Skin epidermis (tissue), 12 donors: Measurements from ENCODE around the gene KRTAP26-1.

Source experiments
- H3K27ac ChIP-seq, 21 experiments: fragments of 200-600 bp; sonication (generic) in 11 of 21; one replicate each; pipeline ENCODE4 v1.5.0; 2020; ENCODE audit warnings: mild to moderate bottlenecking in 3 of 21, inconsistent platforms in 2 of 21, moderate library complexity in 2 of 21
- H3K4me3 ChIP-seq, 7 experiments: fragments of 200-600 bp; sonication (generic) in 2 of 7; one replicate each; pipeline ENCODE4 v1.5.0; 2020; ENCODE audit warnings: inconsistent platforms in 2 of 7, mild to moderate bottlenecking in 2 of 7, moderate library complexity in 1 of 7

KRTAP26-1 gene

GRCh38 chr21:30320215-30320614, at the start of gene KRTAP26-1:
Gene KRTAP26-1 (minus strand): TSS chr21:30320315. CDS start chr21:30320035, 280 bp downstream.
- no peak within 1 kb of the TSS for H3K27ac ChIP-seq
- no peak within 1 kb of the TSS for H3K4me3 ChIP-seq

GRCh38 chr21:30355906-30356305, 35.8 kb upstream of the KRTAP26-1 start:
- Histone ChIP-seq H3K27ac (no peak overlapping the region), H3K4me3 (no peak overlapping the region)

- H3K27ac ChIP-seq: no peak overlapping the region
- H3K4me3 ChIP-seq: no peak overlapping the region
Observed at GRCh38 chr21:30354308-30355005, 34.3 kb upstream of the KRTAP26-1 start.

- Histone ChIP-seq H3K4me3 (no peak overlapping the region), H3K27ac (no peak overlapping the region)
Observed at GRCh38 chr21:30351534-30351933, 31.4 kb upstream of the KRTAP26-1 start.

GRCh38 chr21:30349572-30349971, 29.5 kb upstream of the KRTAP26-1 start:
- no peak overlapping the region for H3K27ac ChIP-seq
- H3K4me3 ChIP-seq: no peak overlapping the region

GRCh38 chr21:30348506-30348905, 28.4 kb upstream of the KRTAP26-1 start, which contains the start of gene KRTAP23-1:
Gene KRTAP23-1 (minus strand): TSS chr21:30348606. CDS start chr21:30348606, 0 bp downstream.
- H3K27ac ChIP-seq: no peak within 1 kb of the TSS

GRCh38 chr21:30345014-30345413, 24.9 kb upstream of the KRTAP26-1 start:
- no peak overlapping the region for H3K4me3 ChIP-seq
- H3K27ac ChIP-seq: no peak overlapping the region

More at GRCh38 chr21:30348506-30348905, 28.4 kb upstream of the KRTAP26-1 start, which contains the start of gene KRTAP23-1:
- H3K4me3 ChIP-seq: no peak within 1 kb of the TSS

- no peak overlapping the region for H3K27ac ChIP-seq
Observed at GRCh38 chr21:30340714-30341573, 20.8 kb upstream of the KRTAP26-1 start.

GRCh38 chr21:30338717-30339116, 18.6 kb upstream of the KRTAP26-1 start:
- H3K4me3 ChIP-seq: no peak overlapping the region
- H3K27ac ChIP-seq: no peak overlapping the region

More at GRCh38 chr21:30340714-30341573, 20.8 kb upstream of the KRTAP26-1 start:
- no peak overlapping the region for H3K4me3 ChIP-seq

GRCh38 chr21:30337772-30338171, 17.7 kb upstream of the KRTAP26-1 start:
- H3K27ac ChIP-seq: no peak overlapping the region

GRCh38 chr21:30337276-30337744, 17.2 kb upstream of the KRTAP26-1 start, which contains the start of gene KRTAP27-1:
Gene KRTAP27-1 (minus strand): TSS chr21:30337694. CDS start chr21:30337668, 26 bp downstream.
- H3K4me3 ChIP-seq: no peak within 1 kb of the TSS

More at GRCh38 chr21:30337772-30338171, 17.7 kb upstream of the KRTAP26-1 start:
- H3K4me3 ChIP-seq: no peak overlapping the region

GRCh38 chr21:30336596-30336995, 16.5 kb upstream of the KRTAP26-1 start:
- no peak overlapping the region for H3K4me3 ChIP-seq
- peak overlapping the region in 1 of 21 experiments; percentile 47 for H3K27ac ChIP-seq

More at GRCh38 chr21:30337276-30337744, 17.2 kb upstream of the KRTAP26-1 start, which contains the start of gene KRTAP27-1:
- H3K27ac ChIP-seq: peak within 1 kb of the TSS in 1 of 21 experiments; percentile 47

GRCh38 chr21:30333736-30334135, 13.6 kb upstream of the KRTAP26-1 start:
- Histone ChIP-seq H3K4me3 (no peak overlapping the region), H3K27ac (no peak overlapping the region)

- H3K4me3 ChIP-seq: no peak overlapping the region
- H3K27ac ChIP-seq: no peak overlapping the region
Observed at GRCh38 chr21:30332681-30333080, 12.6 kb upstream of the KRTAP26-1 start.

GRCh38 chr21:30329203-30329875, 9.2 kb upstream of the KRTAP26-1 start:
- H3K27ac ChIP-seq: no peak overlapping the region
- H3K4me3 ChIP-seq: no peak overlapping the region

GRCh38 chr21:30326390-30326789, 6.3 kb upstream of the KRTAP26-1 start:
- Histone ChIP-seq H3K27ac (no peak overlapping the region), H3K4me3 (no peak overlapping the region)

- Histone ChIP-seq H3K4me3 (no peak overlapping the region), H3K27ac (no peak overlapping the region)
Observed at GRCh38 chr21:30315701-30316100, 4.4 kb downstream of the KRTAP26-1 start.

GRCh38 chr21:30306884-30307283, 13.2 kb downstream of the KRTAP26-1 start:
- no peak overlapping the region for H3K4me3 ChIP-seq
- H3K27ac ChIP-seq: no peak overlapping the region

- no peak overlapping the region for H3K4me3 ChIP-seq
- no peak overlapping the region for H3K27ac ChIP-seq
Observed at GRCh38 chr21:30305136-30305535, 15.0 kb downstream of the KRTAP26-1 start.

- Histone ChIP-seq H3K27ac (no peak within 1 kb of the TSS), H3K4me3 (no peak within 1 kb of the TSS)
Observed at GRCh38 chr21:30289215-30289614, 30.9 kb downstream of the KRTAP26-1 start, which contains the start of gene KRTAP25-1. Gene KRTAP25-1 (minus strand): TSS chr21:30289514. CDS start chr21:30289490, 24 bp downstream.
